ENCODE measurements around the gene CFAP90.

CFAP90 gene

DNA sequence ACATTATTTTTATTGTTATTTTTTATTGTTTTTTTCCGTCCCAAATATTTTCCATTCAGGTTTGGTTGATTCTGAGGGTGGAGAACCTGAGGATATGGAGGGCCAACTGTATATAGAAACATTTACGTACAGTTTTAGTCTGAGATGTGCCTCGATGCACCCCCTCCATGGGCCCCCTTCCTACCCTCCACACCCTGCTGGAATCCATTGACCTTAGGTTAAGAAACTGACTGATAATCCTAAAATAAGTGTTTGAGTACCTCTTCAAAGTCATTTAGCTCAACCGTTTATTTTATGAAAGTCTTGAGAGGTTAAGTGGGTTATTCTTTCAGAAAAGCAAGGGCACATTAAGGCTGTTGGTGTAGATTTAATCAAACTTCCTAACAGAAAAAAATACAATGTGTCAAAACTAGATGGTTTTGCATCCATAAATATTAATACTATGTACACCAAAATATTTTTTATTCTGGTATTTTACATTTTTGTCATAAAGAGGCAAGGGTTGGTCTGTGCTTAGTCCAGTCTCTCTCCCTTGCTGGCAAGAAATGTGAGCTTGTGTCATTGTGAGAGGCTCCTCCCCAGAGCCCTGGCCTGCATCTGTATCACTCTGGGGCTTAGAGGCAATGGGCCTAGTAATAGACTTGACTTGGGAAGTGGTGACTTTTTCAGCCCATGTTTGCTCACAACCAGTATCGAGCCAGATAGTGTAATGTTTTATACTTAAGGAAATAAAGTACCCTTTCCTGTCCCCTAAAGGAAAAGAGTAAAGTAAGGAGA, 33.7 kb upstream of the CFAP90 start:
- DNase-seq (ENCODE audit: low read depth) = no peak
- TF ChIP-seq, protein P1, sequence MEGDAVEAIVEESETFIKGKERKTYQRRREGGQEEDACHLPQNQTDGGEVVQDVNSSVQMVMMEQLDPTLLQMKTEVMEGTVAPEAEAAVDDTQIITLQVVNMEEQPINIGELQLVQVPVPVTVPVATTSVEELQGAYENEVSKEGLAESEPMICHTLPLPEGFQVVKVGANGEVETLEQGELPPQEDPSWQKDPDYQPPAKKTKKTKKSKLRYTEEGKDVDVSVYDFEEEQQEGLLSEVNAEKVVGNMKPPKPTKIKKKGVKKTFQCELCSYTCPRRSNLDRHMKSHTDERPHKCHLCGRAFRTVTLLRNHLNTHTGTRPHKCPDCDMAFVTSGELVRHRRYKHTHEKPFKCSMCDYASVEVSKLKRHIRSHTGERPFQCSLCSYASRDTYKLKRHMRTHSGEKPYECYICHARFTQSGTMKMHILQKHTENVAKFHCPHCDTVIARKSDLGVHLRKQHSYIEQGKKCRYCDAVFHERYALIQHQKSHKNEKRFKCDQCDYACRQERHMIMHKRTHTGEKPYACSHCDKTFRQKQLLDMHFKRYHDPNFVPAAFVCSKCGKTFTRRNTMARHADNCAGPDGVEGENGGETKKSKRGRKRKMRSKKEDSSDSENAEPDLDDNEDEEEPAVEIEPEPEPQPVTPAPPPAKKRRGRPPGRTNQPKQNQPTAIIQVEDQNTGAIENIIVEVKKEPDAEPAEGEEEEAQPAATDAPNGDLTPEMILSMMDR (IDR thresholded peaks at IDR 0.05; ENCODE audit: low read depth, low read length, missing control alignments) = no peak
- in situ Hi-C loops (cut with HindIII; ENCODE audit: low sequenced_read_pairs) = no loop called here
- H3K4me3 ChIP-seq (ENCODE audit: low read depth, low read length) = no peak overlapping the region

DNA sequence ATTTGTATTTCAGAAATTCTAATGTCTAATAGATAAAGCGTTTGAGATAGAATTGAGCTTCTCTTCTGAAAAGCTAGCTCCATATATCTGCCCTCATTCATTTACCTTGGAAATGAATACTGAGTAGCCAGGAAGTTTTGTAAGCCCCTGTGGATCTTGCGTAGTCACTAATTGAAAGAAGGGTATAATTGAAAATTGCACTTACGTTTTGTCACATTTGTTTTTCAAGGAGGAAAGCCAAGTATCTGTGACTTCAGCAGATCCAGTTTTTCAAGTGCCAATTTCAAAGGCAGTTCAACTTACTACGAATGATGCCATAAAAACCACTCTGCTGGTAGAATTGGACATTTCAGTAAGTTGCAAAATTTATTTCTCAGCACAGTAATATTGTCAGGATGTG, 32.0 kb upstream of the CFAP90 start:
- in situ Hi-C loops (cut with HindIII; ENCODE audit: low sequenced_read_pairs) = no loop called here
- H3K4me3 ChIP-seq (ENCODE audit: low read depth, low read length) = no peak overlapping the region
- TF ChIP-seq, protein P1 (IDR thresholded peaks at IDR 0.05; ENCODE audit: low read depth, low read length, missing control alignments) = no peak
- no peak for DNase-seq (ENCODE audit: low read depth)

DNA sequence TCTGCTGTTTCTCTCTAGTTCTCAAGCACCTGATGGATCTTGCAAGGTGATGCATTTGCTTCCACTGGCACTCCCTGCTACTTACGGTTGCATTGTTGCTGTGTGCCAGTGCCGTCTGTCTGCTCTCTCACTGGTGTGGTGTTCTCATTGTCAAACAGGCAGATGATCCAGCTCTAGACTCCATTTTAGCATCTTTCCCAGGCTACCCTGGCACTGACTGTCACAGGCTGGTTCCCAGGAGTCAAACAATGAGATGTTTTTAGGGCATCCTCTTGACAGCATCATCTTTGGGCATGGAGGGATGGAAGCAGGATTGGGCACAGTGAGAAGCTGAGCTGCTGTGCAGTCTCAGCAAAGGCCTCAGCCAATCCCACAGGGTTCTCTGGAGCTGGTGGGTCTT, 30.9 kb upstream of the CFAP90 start:
- no peak for DNase-seq (ENCODE audit: low read depth)
- TF ChIP-seq, protein P1 (IDR thresholded peaks at IDR 0.05; ENCODE audit: low read depth, low read length, missing control alignments) = no peak
- in situ Hi-C loops (cut with HindIII; ENCODE audit: low sequenced_read_pairs) = no loop called here
- H3K4me3 ChIP-seq (ENCODE audit: low read depth, low read length) = no peak overlapping the region

DNA sequence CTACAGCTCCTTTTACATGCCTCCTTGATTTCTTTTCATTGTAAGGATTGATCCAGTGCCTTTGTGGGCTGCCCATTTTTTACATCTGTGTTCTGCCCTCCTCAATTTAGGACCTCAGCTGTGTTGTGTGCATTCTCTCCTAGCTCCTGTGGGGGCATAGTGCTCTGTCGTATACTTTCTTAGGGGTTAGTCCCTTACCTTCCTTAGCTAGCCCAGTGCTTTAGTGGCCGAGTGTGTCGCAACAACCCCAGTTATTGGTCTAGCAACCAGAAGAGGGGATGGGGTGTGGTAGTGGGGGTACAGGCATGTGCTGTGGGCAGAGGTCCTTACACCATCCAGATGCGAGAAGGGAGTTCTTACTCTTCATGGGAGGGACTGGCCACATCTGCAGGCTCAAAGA, 30.2 kb upstream of the CFAP90 start:
- in situ Hi-C loops (cut with HindIII; ENCODE audit: low sequenced_read_pairs) = no loop called here
- TF ChIP-seq, protein P1 (IDR thresholded peaks at IDR 0.05; ENCODE audit: low read depth, low read length, missing control alignments) = no peak
- no peak overlapping the region for H3K4me3 ChIP-seq (ENCODE audit: low read depth, low read length)
- DNase-seq (ENCODE audit: low read depth) = no peak

DNA sequence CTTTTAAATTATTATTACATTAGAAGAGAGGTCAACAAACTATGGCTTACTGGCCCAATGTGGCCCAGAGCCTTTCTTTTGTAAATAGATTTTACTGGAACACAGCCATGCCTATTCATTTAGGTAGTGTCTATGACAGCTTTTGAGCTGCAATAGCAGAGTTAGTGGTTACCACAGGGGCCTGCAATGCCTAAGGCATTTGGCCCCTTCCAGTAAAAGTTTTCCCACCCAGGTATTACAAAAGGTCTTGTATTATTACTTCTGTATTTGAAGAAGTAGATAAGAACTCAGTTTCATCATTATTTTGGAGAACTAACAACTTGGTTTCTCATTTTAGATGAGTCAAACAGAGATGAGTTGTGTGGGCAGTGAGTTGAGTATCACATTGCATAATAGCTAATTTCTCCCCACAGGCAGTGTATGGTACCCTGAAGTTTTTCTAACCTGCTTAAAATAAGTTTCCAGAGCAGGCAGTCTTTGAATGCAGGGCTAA, 27.5 kb upstream of the CFAP90 start:
- TF ChIP-seq, protein P1 (IDR thresholded peaks at IDR 0.05; ENCODE audit: low read depth, low read length, missing control alignments) = no peak

DNA sequence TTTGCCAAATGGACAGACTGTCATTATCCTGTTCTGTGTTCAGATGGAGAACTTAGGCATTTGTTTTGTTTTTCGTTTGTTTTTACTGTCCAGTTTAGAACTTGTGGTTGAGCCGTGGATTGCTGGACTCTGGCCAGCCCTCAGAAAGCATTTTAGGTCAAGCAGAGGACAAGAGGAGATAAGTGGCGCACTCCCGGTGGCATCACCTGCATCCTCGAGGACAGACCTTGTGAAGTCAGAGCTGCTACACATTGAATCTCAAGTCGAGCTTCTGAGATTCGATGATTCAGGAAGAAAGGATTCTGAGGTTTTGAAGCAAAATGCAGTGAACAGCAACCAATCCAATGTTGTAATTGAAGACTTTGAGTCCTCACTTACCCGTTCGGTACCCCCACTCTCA, 26.9 kb upstream of the CFAP90 start:
- in situ Hi-C loops (cut with HindIII; ENCODE audit: low sequenced_read_pairs) = no loop called here
- TF ChIP-seq, protein P1 (IDR thresholded peaks at IDR 0.05; ENCODE audit: low read depth, low read length, missing control alignments) = no peak
- no peak for DNase-seq (ENCODE audit: low read depth)
- H3K4me3 ChIP-seq (ENCODE audit: low read depth, low read length) = no peak overlapping the region

More for the DNA sequence above, 27.5 kb upstream of the CFAP90 start:
- no peak overlapping the region for H3K4me3 ChIP-seq (ENCODE audit: low read depth, low read length)
- DNase-seq (ENCODE audit: low read depth) = no peak
- in situ Hi-C loops (cut with HindIII; ENCODE audit: low sequenced_read_pairs) = no loop called here

Data from astrocyte of the cerebellum (primary cell).